ENCODE data around the gene MAMDC4. TPM values are rescaled to one million over a fixed set of nuclear protein-coding genes. Genes with fewer than 3 reads are reported as not detected.
"Not testable (repeated sequence)": the region's sequence is repeated elsewhere in the genome, so short reads cannot be mapped to it uniquely, and the experiment has no call there.

The MAMDC4 gene
- total RNA-seq = 38.6 TPM

DNA sequence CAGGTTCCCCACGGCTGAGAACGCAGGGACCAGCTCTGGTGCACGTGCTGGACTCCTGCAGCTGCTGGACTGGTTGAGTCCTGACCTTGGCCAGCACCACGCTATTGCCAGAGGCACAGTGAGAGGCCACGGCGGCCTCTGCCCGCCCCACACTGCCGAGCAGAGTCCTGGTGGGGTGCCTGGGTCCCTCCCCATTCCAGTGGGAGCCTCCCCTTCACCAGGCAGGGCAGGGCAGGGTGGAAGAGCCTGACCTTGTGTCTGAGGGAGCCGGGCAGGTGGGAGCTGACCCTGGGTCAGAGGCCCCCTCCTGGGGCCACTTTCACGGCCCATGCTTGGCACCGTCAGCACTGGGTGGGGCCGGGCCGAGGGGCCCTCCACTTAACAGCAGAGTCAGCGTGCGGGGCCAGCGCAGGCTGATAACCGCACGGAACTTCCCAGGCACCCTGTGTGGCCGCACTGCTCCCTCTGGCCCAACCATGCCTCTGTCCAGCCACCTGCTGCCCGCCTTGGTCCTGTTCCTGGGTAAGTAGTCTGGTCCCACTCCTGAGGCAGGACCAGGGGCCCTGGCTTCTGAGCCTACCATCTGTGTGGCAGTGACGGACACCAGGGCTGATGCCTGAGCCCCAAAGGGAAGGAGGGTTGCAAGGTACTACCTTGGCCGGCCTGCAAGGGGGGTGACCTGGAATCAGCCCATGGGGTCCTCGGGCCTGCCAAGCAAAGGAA, at the start of gene MAMDC4:
TSS of gene MAMDC4 (plus strand) at position 406 of the 723 bp plus-strand sequence. CDS start at position 477, 71 bp downstream.
- no peak for DNase-seq (ENCODE audit: low spot score)

DNA sequence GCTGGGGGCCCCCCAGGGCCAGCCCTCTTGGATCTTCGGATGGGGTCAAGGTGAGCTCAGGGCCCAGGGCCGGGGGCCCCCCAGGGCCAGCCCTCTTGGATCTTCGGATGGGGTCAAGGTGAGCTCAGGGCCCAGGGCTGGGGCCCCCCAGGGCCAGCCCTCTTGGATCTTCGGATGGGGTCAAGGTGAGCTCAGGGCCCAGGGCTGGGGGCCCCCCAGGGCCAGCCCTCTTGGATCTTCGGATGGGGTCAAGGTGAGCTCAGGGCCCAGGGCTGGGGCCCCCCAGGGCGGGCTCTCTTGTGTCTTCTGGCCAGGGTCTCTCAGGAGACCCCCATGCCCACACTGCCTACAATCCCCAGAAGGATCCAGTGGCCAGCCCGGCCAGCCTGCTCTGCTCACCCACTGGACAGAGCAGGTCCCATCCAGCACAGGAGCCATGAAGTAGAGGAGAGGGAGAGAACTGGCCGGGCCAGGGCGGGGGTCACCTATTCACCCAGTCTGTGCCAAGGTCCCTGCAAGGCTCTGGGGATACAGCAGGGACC, 49.1 kb upstream of the MAMDC4 start:
- DNase-seq (ENCODE audit: low spot score) = not testable (repeated sequence)

DNA sequence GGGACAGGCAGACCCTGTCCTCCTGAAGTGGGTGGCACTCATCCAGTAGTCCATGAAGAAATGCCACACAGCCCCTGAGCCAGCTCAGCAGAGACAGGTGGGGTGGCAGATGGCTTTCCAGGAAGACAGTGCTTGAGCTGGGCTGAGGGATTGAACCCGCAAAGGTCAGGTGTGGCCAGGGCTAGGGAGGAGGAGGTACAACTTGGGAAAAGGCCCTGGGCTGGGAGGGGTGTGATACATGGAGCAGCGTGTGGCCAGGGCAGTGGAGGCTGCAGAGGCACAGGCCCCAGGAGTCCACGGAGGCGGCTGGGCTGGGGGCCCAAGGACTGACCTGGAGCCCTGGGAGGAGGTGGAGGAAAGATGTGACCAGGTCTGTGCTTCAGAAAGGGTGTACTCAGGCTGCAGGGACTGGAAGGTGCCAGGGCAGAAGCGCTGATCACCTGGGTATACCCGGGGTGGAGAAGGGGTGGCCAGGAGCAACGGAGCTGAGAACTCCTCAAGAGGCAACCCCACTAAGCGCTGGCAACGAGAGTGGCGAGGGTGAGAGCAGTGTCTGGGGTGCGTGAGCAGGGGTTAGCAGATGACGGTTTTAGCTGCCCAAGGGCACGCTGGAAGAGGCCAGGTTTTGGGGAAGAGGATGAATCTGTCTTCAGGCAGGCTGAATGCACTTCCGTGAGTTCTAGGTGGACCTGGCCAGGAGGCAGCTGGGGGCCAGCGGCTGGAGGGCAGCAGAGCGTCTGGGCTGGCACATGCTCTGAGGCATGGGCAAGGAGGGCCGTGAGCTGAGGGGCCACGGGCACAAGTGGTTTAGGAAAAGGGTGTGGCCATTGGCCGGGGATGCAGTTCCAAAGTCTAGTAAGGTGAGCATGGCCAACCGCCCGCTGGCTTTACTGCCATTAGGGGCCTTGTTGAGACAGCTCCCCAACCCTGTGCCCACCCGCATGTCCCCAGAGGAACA, 48.3 kb upstream of the MAMDC4 start:
- no peak for DNase-seq (ENCODE audit: low spot score)

DNA sequence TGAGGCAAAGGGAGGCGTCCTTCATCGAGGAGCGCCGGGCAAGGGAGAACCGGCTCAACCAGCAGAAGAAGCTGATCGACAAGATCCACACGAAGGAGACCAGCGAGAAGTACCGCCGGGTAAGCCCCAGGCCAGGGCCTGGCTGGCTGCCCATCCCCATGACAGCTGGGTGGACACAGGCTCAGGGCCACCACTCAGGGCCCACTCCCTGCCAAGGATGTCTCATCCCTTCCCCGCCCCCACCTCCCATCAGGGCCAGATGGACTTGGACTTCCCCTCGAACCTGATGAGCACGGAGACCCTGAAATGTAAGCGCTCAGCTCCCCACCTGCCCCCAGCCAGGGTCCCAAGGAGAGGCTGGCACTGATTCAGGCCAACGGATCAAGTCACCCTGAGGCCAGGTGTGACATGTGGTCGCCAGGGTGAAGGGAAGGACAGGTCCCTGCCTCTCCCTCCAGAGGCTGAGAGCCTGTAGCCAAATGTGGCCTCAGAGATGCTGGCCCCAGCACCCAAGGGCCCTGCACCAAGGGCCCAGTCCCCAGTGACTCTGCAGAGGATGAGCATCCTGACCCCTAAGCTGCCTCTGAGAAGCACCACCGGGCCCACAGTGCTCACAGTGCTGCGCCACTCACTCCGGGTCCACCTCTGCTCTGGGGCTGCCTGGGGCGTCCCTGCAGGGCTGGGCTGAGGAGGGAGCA, 47.5 kb upstream of the MAMDC4 start:
- no peak for DNase-seq (ENCODE audit: low spot score)

GRCh38 chr9:136805207-136805740, 46.9 kb upstream of the MAMDC4 start:
- DNase-seq (ENCODE audit: low spot score) = no peak

GRCh38 chr9:136806067-136806466, 46.1 kb upstream of the MAMDC4 start:
- no peak for DNase-seq (ENCODE audit: low spot score)

DNA sequence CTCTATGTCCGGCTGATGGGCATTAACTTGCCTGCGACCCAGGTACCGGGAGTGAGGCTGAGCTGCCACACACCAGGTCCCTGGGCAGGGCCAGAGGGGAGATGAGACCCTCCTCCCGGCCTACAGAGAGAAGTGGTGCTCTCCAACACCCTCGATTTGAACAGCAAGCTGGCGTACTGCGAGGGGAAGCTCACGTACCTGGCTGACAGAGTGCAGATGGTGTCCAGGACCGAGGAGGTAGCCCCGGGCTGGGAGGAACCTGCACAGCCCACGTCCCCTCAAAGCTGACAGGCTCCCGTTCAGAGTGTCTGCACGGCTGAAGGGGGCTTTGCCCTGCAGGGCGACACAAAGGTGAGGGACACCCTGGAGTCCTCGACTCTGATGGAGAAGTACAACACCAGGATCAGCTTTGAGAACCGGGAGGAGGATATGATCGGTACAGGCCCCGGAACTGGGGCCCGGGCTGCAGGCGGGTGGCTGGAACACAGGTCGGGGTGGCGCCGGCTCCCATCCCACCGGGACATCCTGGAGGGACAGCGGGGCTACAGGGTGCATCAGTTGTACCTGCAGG, 45.4 kb upstream of the MAMDC4 start:
- no peak for DNase-seq (ENCODE audit: low spot score)

DNA sequence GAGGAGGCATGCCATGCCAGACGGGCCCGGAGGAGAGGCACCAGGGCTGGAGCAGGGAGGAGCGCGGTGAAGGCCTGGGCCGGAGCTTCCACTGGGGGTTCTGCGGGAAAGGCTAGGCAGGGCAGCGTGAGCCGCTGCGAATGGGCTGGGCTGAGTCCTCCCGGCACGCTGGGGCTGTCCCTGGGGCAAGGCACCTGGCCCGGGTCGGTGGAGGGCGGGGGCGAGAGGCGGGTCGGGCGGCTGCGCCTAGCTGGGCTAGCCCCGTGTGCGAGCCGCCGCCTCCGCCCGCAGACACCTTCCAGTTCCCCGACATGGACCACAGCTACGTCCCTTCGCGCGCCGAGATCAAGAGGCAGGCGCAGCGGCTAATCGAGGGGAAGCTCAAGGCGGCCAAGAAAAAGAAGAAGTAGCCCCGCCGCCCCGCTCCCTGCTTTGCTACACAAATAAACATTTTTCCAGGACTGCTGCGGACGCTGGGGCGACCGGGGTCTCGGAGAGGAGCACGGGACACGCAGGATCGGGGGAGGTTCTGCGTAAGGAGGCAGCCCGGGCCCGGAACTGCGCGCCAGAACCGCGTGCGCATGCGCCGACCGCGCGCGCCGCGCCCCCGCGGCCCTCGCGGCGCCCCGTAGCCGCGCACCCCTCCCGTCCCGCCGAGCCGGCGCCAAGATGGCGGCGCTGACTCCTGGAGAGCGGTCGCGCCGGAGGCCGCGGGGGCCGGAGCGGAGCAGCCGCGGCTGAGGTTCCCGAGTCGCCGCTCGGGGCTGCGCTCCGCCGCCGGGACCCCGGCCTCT, 44.7 kb upstream of the MAMDC4 start, which contains the start of gene RABL6:
TSS of gene RABL6 (plus strand) at position 668 of the 794 bp plus-strand sequence. CDS start 249 bp downstream, outside the sequence.
- peak; percentile 78 for DNase-seq (ENCODE audit: low spot score)

- DNase-seq (ENCODE audit: low spot score) = no peak
Observed at GRCh38 chr9:136808075-136808805, 43.9 kb upstream of the MAMDC4 start.

GRCh38 chr9:136808806-136809158, 43.4 kb upstream of the MAMDC4 start:
- no peak for DNase-seq (ENCODE audit: low spot score)

GRCh38 chr9:136814725-136815421, 37.3 kb upstream of the MAMDC4 start:
- no peak for DNase-seq (ENCODE audit: low spot score)

- no peak for DNase-seq (ENCODE audit: low spot score)
Observed at GRCh38 chr9:136815422-136815782, 36.7 kb upstream of the MAMDC4 start.

DNA sequence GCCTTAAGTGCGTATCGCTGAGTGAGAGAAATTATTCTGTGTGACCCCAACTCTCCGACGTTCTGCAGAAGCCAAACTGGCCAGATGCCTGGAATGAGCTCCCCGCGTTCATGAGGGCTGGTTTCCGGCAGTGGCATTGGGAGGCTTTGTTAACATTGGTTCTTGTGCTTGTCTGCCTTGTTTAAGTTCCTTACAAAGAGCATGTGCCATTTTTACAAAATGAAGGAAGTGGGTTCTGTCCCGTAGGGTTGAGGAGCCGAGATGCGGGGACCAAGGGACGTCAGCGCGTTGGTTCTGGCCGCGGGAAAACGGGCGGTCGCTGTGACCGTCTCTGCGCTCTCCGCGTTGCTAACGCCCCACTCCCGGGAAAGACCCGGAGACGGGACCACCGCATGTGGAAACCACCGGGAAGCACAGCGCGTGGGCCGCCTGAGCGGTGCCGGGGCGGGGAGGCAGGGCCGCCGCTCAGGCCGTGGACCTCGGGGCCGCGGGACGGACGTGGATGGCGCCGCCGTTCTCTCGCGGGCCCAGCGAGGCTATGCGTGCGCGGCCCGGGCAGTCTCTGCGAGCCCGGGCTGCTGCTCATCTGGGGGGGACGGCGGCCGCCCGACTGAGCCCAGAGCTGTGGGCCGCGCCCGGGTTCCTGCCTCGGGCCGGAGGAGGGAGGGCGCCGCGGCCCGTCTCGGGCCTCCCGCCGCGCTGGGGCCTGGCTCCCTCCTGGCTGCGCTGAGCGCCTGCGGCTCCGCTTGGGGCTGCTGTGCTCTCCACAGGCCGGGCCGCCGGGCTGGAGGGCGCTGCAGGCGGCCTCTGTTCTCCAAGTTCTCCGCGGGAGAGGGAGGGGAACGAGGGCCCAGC, 30.9 kb upstream of the MAMDC4 start:
- no peak for DNase-seq (ENCODE audit: low spot score)

DNA sequence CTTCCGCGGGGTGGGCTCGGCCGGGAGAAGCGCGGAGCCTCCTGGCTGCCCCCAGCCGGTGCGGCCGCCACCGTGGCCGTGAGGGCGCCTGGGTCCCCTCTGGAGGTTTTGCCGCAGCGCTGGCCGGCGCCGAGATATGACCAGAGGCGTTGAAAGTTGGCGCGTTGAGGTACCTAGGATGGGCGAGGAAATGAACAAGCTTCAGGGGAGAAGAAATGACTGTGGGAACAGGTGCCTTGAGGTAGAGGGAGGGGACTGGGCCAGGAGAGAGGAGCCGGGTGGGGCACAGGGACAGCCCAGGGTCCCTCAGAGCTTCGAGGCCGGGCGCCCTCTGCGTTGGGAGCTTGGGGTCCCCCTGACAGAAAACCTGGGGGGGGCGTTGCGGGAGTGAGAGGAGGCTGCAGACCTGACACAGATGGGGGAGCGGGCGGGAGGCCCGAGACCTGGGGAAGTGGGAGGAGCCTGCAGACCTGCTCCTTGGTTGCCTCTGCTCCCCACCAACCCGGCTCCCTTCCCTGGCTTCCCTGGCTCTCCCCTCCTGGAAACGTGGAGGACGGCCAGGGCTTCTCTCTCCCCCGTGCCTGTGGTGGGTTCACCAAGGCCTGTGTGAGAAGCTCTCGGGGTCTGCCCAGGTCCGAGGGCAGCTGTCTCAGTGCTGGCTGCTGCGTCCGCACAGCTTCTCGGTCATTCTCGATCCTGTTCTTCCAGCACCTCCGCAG, 30.2 kb upstream of the MAMDC4 start:
- no peak for DNase-seq (ENCODE audit: low spot score)

DNA sequence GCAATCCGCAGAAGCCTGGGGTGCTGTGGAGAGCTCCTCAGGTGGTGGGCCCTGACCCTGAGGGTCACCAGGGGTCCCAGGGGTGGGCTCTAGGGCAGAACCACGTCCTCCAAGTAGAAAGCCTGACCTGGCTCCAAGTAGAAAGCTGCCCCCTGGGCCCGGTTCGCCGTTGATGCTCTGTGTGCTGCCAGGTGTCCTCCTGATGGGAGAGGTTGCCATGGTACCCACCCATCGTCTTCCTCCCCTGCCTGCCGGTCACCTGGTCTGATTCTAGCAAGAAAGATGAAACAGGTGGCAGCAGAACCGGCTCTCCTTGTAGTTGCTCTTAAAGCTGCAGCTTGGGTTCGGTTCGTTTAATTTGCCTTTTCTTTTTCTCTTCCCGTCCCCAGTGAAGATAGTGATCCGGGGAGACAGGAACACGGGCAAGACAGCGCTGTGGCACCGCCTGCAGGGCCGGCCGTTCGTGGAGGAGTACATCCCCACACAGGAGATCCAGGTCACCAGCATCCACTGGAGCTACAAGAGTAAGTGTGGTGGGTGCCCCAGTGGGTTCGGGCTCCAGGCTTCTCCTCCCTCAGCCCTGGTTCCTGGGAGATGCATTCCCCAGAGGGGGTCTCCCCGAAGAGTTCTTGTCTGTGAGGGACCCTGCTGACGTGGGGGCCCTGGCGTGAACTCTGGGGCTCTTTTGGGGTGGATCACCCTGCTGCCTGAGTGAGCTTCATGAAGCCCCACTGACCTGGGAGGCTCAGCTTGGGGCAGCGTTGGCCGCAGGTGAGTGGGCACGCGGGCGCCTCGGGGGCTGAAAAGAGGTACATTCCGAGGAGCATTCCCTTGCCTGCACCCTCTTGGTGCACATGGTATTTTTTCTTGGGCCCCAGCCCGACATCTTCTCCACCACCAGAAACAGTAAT, 28.8 kb upstream of the MAMDC4 start:
- DNase-seq (ENCODE audit: low spot score) = no peak

DNA sequence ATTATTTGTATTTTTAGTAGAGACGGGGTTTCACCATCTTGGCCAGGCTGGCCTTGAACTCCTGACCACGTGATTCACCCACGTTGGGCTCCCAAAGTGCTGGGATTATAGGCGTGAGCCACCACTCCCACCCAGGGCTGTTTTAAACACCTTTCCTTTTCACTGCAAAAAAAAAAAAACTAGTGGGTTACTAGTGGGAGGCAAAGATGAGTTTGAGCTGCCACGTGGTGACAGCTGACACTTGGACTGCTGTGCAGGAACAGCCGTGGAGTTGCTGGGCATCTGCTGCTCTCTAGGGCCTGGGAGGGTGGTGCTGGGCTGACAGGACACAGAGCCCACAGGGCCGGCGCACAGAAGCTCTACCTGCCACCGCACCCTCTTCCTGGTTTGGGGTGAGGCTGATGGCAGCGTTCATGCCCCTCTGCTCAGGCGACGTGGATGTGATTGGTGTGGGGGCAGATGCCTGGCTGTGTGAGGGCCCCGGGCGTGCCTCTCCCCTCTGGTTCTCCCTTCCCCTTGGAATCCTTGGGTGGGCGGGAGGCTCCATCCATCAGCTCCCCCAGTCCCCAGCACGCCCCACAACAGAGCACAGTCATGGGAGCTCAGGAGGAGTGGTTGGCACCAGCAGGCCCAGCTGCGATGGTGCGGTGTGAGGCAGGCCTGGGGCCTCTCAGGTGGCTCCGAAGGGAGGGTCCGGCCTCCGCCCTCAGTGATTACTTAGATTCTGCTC, 27.5 kb upstream of the MAMDC4 start:
- no peak for DNase-seq (ENCODE audit: low spot score)
